Muscle of leg (tissue), 11 donors: ENCODE measurements around the gene ARCN1. TPM values are rescaled to one million over a fixed set of nuclear protein-coding genes. Genes with fewer than 3 reads are reported as not detected.

ENCODE experiments used
- DNase-seq: peaks from one replicate; pipeline ENCODE4 v3.0.0; 2013
- H3K27ac ChIP-seq: one replicate; pipeline ENCODE4 v1.5.1; 2013; ENCODE audit warnings: mild to moderate bottlenecking, low read length, control low read depth
- H3K27me3 ChIP-seq: one replicate; pipeline ENCODE4 v1.6.1; 2013; ENCODE audit warnings: low read length; ENCODE audit not compliant: control insufficient read depth, insufficient read depth
- H3K36me3 ChIP-seq: one replicate; pipeline ENCODE4 v1.6.1; 2013; ENCODE audit warnings: low read length; ENCODE audit not compliant: control insufficient read depth, insufficient read depth
- H3K4me1 ChIP-seq: one replicate; pipeline ENCODE4 v1.6.1; 2013; ENCODE audit warnings: low read length; ENCODE audit not compliant: control insufficient read depth, insufficient read depth
- H3K4me3 ChIP-seq: one replicate; pipeline ENCODE4 v1.5.1; 2013; ENCODE audit warnings: low read length, control low read depth
- H3K9me3 ChIP-seq: replicated peaks from 2 replicates; pipeline ENCODE4 v1.6.1; 2013; ENCODE audit warnings: low read depth, low read length; ENCODE audit not compliant: control insufficient read depth
- WGBS: methylation state at CpG from one replicate; pipeline ENCODE4 v1.1.5; 2013; ENCODE audit warnings: missing lambda C conversion rate; ENCODE audit not compliant: insufficient coverage; 5-methylcytosine and 5-hydroxymethylcytosine counted together
- polyA plus RNA-seq, 8 donors: library from polyadenylated mRNA; unstranded; fragments of 120-200 nt; gene quantifications; one replicate each; pipeline versions ENCODE4 v1.2.1 to v1.2.3, GENCODE V29; 2013; ENCODE audit warnings: inconsistent platforms in 1 of 8, low replicate concordance in 1 of 8; ENCODE audit not compliant: insufficient read length in 8 of 8, insufficient read depth in 1 of 8
- total RNA-seq: library from RNA; stranded (reverse); fragments of 120-200 nt; gene quantifications from one replicate; pipeline ENCODE4 v1.2.4, GENCODE V29; 2013

Gene ARCN1
- total and polyA plus RNA-seq, 9 donors, result 86.4 to 182 (median 133) TPM

DNA sequence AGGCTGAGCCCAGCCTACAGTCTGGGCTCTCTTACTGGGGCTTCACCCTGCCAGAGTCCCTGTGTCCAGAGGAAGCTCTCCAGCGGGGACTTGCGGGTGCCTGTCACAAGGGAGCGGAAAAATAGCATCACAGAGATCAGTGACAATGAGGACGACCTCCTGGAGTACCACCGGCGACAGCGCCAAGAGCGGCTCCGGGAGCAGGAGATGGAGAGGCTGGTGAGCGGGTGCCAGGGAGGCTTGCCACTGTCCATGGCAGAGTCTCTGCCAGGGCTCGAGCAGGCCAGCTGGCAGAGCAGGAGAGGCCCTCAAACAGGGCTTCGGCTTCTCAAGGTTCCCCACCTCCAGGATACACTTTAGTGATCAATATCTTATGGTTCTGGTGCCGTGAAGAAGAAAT lies 56.2 kb downstream of the ARCN1 start:
- Histone ChIP-seq H3K36me3 (peaks cover 87% of the 10 kb centered on the region), H3K27ac (peak overlapping the region; percentile 82), H3K4me3 (no peak overlapping the region), H3K4me1 (peaks cover 69% of the 10 kb centered on the region), H3K9me3 (no peaks in the 10 kb centered on the region), H3K27me3 (no peaks in the 10 kb centered on the region)
- 74% methylated on average over 9 of the region's 13 CpGs for WGBS
- no peak for DNase-seq

DNA sequence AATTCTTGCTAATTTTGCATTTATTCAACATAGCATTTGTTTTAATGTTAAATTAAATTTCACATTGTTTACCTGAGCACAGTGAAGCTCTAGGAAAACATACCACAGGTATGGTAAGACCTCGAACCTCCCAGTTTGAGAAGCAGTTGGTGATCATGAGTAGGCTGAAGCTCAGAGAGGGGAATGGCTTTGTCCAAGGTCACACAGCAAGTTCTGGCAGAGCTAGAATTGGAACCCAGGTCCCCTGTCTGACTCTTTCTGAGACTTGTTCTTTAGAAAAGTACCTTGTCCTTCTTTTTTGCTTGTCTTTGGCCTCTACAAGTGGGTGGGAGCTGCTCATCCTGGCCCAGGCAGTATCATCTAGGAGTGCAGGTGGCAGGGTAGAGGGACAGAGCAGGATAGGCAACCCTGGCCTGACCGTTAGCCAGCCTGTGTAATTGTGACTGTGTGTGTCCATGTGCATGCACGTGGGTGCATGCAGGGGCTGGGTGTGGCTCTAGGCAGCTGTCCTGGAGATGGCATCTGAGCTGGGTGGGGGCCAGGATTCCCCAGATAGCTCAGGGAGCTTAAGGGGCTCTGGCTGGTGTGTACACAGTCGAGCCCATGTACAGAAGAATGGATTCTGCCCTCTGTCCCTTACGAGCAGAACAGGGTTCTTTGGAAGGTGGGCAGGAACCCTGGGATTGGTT lies 56.8 kb downstream of the ARCN1 start:
- DNase-seq, result peak; percentile 81
- H3K27ac ChIP-seq, result peak overlapping the region; percentile 82
- 58% methylated on average over 5 of the region's 5 CpGs for WGBS
- peaks cover 71% of the 10 kb centered on the region for H3K4me1 ChIP-seq
- no peak overlapping the region for H3K4me3 ChIP-seq
- H3K36me3 ChIP-seq, result peaks cover 93% of the 10 kb centered on the region
- H3K9me3 ChIP-seq, result no peaks in the 10 kb centered on the region
- no peaks in the 10 kb centered on the region for H3K27me3 ChIP-seq

DNA sequence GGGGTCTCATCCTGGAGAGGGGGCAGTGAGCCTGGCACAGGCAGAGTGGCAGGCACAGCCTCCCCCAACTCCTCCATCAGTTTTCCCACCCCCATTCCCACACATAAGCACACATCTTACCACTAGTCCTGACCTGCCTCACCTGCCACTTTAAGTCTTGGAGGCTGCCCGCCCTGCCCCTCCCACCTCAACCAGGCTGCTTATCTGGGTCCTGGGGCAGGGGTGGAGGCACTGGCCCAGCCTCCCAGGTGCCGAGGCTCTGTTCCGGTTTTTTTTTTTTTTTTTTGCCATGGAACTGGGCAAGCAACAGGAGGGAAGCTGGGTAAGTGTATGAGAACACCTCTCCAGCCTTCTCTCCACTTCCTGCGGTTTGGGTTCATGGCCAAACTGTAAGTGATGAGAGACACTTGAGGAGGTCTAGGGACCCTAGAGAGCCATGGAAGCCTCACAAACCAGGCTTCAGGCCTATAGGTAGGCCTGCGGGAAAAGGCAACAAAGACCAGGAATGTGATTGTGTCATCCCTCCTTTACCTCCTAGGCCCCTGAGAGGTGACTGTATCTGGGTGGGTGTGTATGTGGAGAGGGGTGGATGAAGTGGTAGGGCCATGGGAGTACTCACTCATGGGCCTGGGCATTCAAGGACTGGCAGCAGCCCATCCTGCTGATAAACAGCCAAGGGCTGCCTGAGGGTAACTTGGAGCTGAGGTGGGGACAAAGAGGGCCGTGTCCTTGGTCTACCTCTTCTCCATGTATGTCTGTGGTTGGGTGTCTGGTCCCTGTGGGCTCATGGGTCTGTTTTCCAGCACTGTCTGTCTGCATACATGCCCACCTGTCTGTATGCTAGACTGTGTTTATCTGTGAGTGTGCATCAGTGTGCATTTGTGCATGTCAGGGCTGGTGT lies 57.8 kb downstream of the ARCN1 start:
- peaks cover 91% of the 10 kb centered on the region for H3K36me3 ChIP-seq
- H3K4me1 ChIP-seq, result peaks cover 78% of the 10 kb centered on the region
- WGBS, result no CpG with 5 or more reads among the region's 6 CpGs
- DNase-seq, result no peak
- H3K27me3 ChIP-seq, result no peaks in the 10 kb centered on the region
- peak overlapping the region; percentile 59 for H3K27ac ChIP-seq
- H3K4me3 ChIP-seq, result no peak overlapping the region
- no peaks in the 10 kb centered on the region for H3K9me3 ChIP-seq

DNA sequence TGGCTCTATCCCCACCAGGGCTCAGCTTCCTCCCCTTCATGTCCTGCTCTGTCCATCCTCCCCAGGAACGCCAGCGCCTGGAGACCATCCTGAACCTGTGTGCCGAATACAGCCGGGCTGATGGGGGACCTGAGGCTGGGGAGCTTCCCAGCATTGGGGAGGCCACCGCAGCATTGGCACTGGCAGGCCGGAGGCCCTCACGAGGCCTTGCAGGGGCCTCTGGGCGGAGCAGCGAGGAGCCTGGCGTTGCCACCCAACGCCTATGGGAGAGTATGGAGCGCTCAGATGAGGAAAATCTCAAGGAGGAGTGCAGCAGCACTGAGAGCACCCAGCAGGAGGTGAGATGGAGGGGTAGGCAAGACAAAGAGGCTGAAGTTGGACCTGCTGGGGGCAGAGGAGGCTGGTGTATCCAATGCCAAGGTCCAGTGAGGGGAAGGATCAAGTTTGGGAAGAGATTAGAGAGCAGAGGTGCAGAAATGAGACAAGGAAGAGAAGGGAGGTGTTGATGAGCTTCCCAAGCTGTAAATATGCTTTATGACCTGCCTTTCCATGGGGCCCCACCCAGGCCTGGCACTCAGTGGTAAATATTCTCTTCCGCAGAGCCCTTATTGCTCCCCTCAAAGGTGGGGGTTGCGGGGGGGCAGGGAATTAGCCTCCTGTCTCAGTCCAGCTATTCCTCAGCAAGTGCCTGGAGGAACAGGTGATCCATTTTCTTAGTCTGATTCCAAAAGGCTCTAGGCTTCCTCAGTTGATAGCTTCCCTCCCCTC lies 59.1 kb downstream of the ARCN1 start:
- Histone ChIP-seq H3K27me3 (no peaks in the 10 kb centered on the region), H3K9me3 (no peaks in the 10 kb centered on the region), H3K36me3 (peaks cover 92% of the 10 kb centered on the region), H3K27ac (no peak overlapping the region), H3K4me3 (no peak overlapping the region), H3K4me1 (peaks cover 79% of the 10 kb centered on the region)
- WGBS, result 91% methylated on average over 14 of the region's 14 CpGs
- no peak for DNase-seq

DNA sequence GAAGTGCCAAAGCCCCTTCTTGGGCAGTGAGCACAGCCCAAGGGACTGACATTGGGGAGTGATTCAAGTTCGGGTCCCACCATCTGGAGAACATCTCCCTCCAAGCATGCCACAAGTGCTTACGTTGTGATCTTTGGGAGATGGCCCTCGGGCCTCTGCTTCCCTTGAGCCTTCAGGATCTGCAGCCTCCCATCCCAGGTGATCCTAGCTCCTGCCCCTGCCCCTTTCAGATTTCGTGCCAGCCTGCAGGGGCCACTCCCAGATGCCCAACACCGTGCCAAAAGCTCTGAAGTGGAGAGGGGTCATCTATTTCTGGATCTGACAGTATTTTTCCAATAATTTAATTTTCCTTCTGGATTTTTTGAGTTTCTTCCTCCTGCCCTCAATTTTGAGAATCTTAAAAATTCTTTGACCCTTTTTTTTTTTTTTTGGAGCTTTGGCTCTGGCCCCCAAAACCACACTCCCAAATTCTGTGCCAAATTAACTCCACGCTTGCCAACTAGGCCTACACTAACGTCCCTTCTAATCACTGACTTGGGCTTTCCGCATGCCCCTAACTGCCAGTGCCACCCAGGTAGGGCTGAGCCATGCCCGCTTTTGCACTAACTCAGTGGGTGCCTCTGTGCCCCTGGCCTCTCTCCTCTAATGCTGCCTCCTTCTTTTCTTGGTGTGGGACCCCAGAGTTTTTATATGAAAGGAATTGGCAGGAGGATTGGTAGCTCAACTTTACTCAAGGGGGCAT lies 60.5 kb downstream of the ARCN1 start:
- Histone ChIP-seq H3K9me3 (no peaks in the 10 kb centered on the region), H3K27ac (no peak overlapping the region), H3K27me3 (no peaks in the 10 kb centered on the region), H3K36me3 (peaks cover 93% of the 10 kb centered on the region), H3K4me1 (peaks cover 76% of the 10 kb centered on the region), H3K4me3 (no peak overlapping the region)
- WGBS, result 72% methylated on average over 6 of the region's 9 CpGs
- DNase-seq, result no peak

DNA sequence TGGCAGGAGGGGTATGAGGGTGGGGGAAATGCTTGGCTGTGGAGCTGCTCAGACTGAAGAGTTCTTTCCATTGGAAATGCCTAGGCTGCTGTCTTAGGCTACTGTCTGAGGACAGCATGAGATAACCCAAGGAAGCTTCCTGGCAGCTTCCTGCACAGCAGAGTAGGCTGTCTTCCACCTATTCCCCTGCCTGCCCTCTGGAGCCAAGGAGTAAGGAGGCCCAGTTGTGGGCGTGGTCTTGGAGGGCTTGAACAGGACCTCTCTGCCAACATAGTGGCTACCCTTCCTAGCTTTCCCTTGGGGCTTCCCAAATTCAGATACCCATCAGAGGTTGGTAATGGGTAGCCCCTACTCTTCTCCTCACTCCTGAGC lies 61.1 kb downstream of the ARCN1 start:
- WGBS, result no CpG with 5 or more reads among the region's 1 CpG
- peaks cover 92% of the 10 kb centered on the region for H3K36me3 ChIP-seq
- peaks cover 71% of the 10 kb centered on the region for H3K4me1 ChIP-seq
- no peak overlapping the region for H3K27ac ChIP-seq
- no peaks in the 10 kb centered on the region for H3K27me3 ChIP-seq
- DNase-seq, result no peak
- no peaks in the 10 kb centered on the region for H3K9me3 ChIP-seq
- no peak overlapping the region for H3K4me3 ChIP-seq

DNA sequence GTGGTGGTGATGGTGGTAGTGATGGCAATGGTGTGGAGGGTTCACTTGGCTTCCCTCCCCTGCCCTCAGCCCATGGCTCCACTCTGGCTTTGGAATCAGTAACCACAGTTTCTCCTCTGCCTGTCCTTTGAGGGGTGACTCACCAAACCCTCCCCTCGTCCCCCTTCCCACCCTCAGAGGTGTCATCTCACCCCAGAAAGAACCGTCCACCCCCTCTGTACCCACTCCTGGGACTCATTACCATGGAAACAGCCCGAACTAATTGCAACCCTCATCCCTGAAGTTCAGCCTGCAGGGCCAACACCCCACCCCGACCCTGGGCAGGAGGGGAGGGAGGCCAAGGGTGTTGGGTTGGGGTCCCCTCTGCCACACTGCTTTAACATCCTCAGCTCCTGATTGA lies 61.8 kb downstream of the ARCN1 start:
- 33% methylated on average over 1 of the region's 4 CpGs for WGBS
- Histone ChIP-seq H3K4me3 (no peak overlapping the region), H3K9me3 (no peaks in the 10 kb centered on the region), H3K27me3 (no peaks in the 10 kb centered on the region), H3K27ac (peak overlapping the region; percentile 85), H3K4me1 (peaks cover 65% of the 10 kb centered on the region), H3K36me3 (peaks cover 93% of the 10 kb centered on the region)
- no peak for DNase-seq

DNA sequence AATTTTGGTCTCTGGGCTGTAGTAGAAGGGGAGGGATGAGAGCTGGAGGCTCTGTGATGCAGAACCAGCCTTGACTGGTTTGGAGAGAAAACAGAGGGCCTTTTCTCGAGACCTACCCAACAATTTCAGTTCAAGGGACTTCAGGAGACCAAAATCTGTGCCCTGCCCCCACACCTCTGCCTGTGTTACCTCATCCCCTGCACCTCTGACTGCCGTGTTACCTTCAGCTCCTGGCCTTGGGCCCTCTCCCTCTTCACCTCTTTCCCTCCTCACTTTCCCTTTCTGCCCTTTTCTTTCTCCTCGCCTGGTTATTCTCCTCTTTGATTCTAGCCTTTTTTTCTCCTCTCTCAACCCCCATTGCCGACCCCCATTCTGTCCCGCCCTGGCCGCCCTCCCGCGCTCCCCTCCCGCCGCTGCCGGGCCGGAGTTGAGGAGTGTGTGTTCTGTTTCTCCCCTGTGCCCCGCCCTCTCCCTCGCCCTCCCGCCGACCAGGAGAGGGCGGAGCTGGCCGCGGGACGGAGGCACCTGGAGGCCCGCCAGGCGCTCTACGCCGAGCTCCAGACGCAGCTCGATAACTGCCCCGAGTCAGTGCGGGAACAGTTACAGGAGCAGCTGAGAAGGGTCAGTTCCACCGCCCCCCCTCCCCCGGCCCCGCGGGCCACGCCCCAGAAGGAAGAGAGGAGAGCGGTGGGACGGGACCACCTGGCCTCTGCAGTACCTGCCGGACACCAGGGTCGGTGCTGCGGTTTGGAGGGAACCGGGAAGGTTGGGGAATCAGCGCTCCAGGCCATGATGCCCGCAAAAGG lies 62.4 kb downstream of the ARCN1 start:
- H3K27ac ChIP-seq, result peak overlapping the region; percentile 85
- WGBS, result 21% methylated on average over 12 of the region's 41 CpGs
- DNase-seq, result peak; percentile 86
- peak overlapping the region; percentile 25 for H3K4me3 ChIP-seq
- no peaks in the 10 kb centered on the region for H3K27me3 ChIP-seq
- peaks cover 93% of the 10 kb centered on the region for H3K36me3 ChIP-seq
- peaks cover 58% of the 10 kb centered on the region for H3K4me1 ChIP-seq
- H3K9me3 ChIP-seq, result no peaks in the 10 kb centered on the region

DNA sequence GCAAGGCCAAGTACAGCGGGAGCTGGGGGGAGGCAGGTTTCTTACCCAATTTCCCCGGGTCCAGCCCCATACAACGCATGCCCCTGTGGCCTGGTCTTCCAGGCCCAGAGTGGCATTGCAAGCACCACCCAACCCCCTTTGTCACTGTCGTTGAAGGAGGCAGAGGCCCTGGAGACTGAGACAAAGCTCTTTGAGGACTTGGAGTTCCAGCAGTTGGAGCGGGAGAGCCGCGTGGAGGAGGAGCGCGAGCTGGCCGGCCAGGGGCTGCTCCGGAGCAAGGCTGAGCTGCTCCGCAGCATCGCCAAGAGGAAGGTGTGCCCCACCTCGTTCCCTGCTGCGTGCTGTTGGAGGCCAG lies 63.0 kb downstream of the ARCN1 start:
- Histone ChIP-seq H3K27ac (peak overlapping the region; percentile 85), H3K27me3 (no peaks in the 10 kb centered on the region), H3K9me3 (no peaks in the 10 kb centered on the region), H3K36me3 (peaks cover 95% of the 10 kb centered on the region), H3K4me1 (peaks cover 52% of the 10 kb centered on the region), H3K4me3 (peak overlapping the region; percentile 25)
- 32% methylated on average over 13 of the region's 15 CpGs for WGBS
- DNase-seq, result peak; percentile 43
